SK-N-SH treated with all-trans-retinoic acid at 6 μM for 48 hours (cell line): Measurements from ENCODE around the gene CDK14.

Experiments
- CSDC2 ChIP-seq: fragments of 250-450 bp; sonication (Bioruptor Pico); IDR thresholded peaks from 2 replicates; pipeline ENCODE4 v1.5.0; 2020; ENCODE audit warnings: mild to moderate bottlenecking, moderate library complexity
- ESRRG ChIP-seq: fragments of 250-450 bp; sonication (Bioruptor Pico); IDR thresholded peaks from 2 replicates; pipeline ENCODE4 v1.6.1; 2021; ENCODE audit warnings: mild to moderate bottlenecking
- GLIS3 ChIP-seq: fragments of 250-450 bp; sonication (Bioruptor Pico); IDR thresholded peaks from 2 replicates; pipeline ENCODE4 v1.5.0; 2020; ENCODE audit warnings: mild to moderate bottlenecking, moderate library complexity
- OSR1 ChIP-seq: fragments of 250-450 bp; sonication (Bioruptor Pico); IDR thresholded peaks from 2 replicates; pipeline ENCODE4 v1.8.0; 2022; ENCODE audit warnings: moderate library complexity, mild to moderate bottlenecking, inconsistent platforms
- TCF4 ChIP-seq: fragments of 250-450 bp; sonication (Bioruptor Pico); IDR thresholded peaks from 2 replicates; pipeline ENCODE4 v1.8.0; 2021; ENCODE audit warnings: mild to moderate bottlenecking, moderate library complexity, borderline replicate concordance
- TOX ChIP-seq: fragments of 250-450 bp; sonication (Bioruptor Pico); IDR thresholded peaks from 2 replicates; pipeline ENCODE4 v1.8.0; 2021; ENCODE audit warnings: mild to moderate bottlenecking, moderate library complexity, borderline replicate concordance
- ZFP30 ChIP-seq: fragments of 450-650 bp; formaldehyde crosslinking; IDR thresholded peaks from 2 replicates; pipeline ENCODE4 v1.5.0; 2022; ENCODE audit warnings: mild to moderate bottlenecking, moderate library complexity
- ZNF8 ChIP-seq: fragments of 450-650 bp; formaldehyde crosslinking; IDR thresholded peaks from 2 replicates; pipeline ENCODE4 v1.5.0; 2020; ENCODE audit warnings: mild to moderate bottlenecking, moderate library complexity
- TF ChIP-seq, protein P1 (sequence below): fragments of 250-450 bp; sonication (Bioruptor Pico); IDR thresholded peaks from 2 replicates; pipeline ENCODE4 v1.8.0; 2020; ENCODE audit warnings: mild to moderate bottlenecking, moderate library complexity, borderline replicate concordance

DNA sequence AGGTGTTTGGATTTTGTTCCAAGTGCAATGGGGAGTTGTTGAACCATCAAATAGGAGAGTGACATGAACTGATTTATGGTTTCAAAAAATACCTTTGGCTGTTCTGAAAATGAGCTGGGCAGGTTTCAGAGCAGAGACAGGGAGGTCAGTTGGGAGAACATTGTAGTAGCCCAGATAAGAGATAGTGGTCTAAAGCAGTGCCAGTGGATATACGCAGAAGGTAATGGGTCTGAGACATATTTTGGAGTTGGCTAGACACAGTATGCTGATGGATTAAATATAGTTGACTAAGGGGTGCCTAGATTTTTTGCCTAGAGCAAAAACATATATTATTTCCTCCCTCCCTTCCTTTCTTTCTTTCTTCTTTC lies 21.3 kb upstream of the CDK14 start:
- TF ChIP-seq TCF4 (CRISPR knock-in tag): no peak
- no peak for TF ChIP-seq ZFP30 (CRISPR knock-in tag)
- no peak for TF ChIP-seq TOX (CRISPR knock-in tag)
- TF ChIP-seq CSDC2: no peak
- no peak for TF ChIP-seq OSR1 (CRISPR knock-in tag)
- TF ChIP-seq, protein P1, sequence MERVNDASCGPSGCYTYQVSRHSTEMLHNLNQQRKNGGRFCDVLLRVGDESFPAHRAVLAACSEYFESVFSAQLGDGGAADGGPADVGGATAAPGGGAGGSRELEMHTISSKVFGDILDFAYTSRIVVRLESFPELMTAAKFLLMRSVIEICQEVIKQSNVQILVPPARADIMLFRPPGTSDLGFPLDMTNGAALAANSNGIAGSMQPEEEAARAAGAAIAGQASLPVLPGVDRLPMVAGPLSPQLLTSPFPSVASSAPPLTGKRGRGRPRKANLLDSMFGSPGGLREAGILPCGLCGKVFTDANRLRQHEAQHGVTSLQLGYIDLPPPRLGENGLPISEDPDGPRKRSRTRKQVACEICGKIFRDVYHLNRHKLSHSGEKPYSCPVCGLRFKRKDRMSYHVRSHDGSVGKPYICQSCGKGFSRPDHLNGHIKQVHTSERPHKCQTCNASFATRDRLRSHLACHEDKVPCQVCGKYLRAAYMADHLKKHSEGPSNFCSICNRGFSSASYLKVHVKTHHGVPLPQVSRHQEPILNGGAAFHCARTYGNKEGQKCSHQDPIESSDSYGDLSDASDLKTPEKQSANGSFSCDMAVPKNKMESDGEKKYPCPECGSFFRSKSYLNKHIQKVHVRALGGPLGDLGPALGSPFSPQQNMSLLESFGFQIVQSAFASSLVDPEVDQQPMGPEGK: no peak
- no peak for TF ChIP-seq ESRRG (CRISPR knock-in tag)
- TF ChIP-seq GLIS3: no peak
- no peak for TF ChIP-seq ZNF8 (CRISPR knock-in tag)
